GM19463 (cell line): Measurements from ENCODE around the gene PBX3.
"Not testable (repeated sequence)": the region's sequence is repeated elsewhere in the genome, so short reads cannot be mapped to it uniquely, and the experiment has no call there.

ENCODE experiments used
- ATAC-seq: cut with Tn5 transposase; IDR thresholded peaks from one replicate; pipeline ENCODE4 v1.9.1; 2021; ENCODE audit warnings: mild to moderate bottlenecking, moderate library complexity; ENCODE audit not compliant: unreplicated experiment

Gene PBX3

GRCh38 chr9:125774106-125774505 is 26.9 kb downstream of the PBX3 start:
- ATAC-seq = no peak

- not testable (repeated sequence) for ATAC-seq
These were observed 29.6 kb downstream of the PBX3 start for GRCh38 chr9:125776789-125777188.

- not testable (repeated sequence) for ATAC-seq
These were observed 31.5 kb downstream of the PBX3 start for GRCh38 chr9:125778538-125779219.

GRCh38 chr9:125779220-125779565 is 32.0 kb downstream of the PBX3 start:
- ATAC-seq = not testable (repeated sequence)

- ATAC-seq = no peak
These were observed 35.5 kb downstream of the PBX3 start for GRCh38 chr9:125782718-125783117.

- no peak for ATAC-seq
These were observed 37.3 kb downstream of the PBX3 start for GRCh38 chr9:125784286-125785049.

GRCh38 chr9:125785248-125785751 is 38.1 kb downstream of the PBX3 start:
- ATAC-seq = no peak

- no peak for ATAC-seq
These were observed 40.5 kb downstream of the PBX3 start for GRCh38 chr9:125787715-125788114.

- ATAC-seq = no peak
These were observed 42.0 kb downstream of the PBX3 start for GRCh38 chr9:125789196-125789595.

- ATAC-seq = no peak
These were observed 47.5 kb downstream of the PBX3 start for GRCh38 chr9:125794708-125795107.

- no peak for ATAC-seq
These were observed 48.9 kb downstream of the PBX3 start for GRCh38 chr9:125795970-125796596.

GRCh38 chr9:125797930-125798329 is 50.8 kb downstream of the PBX3 start:
- no peak for ATAC-seq

GRCh38 chr9:125803526-125803925 is 56.4 kb downstream of the PBX3 start:
- no peak for ATAC-seq

- ATAC-seq = no peak
These were observed 57.9 kb downstream of the PBX3 start for GRCh38 chr9:125805057-125805456.

- no peak for ATAC-seq
These were observed 58.4 kb downstream of the PBX3 start for GRCh38 chr9:125805586-125805985.

- ATAC-seq = no peak
These were observed 59.9 kb downstream of the PBX3 start for GRCh38 chr9:125807079-125807478.

- no peak for ATAC-seq
These were observed 63.0 kb downstream of the PBX3 start for GRCh38 chr9:125810161-125810560.

- no peak for ATAC-seq
These were observed 63.8 kb downstream of the PBX3 start for GRCh38 chr9:125811002-125811401.

GRCh38 chr9:125812403-125812802 is 65.2 kb downstream of the PBX3 start:
- ATAC-seq = no peak

- no peak for ATAC-seq
These were observed 68.4 kb downstream of the PBX3 start for GRCh38 chr9:125815568-125815967.

GRCh38 chr9:125816321-125816720 is 69.1 kb downstream of the PBX3 start:
- no peak for ATAC-seq
